GM19351 (cell line): Measurements from ENCODE around the gene TBC1D22A.

ENCODE experiments used
- ATAC-seq: cut with Tn5 transposase; IDR thresholded peaks from one replicate; pipeline ENCODE4 v1.9.1; 2021; ENCODE audit warnings: mild to moderate bottlenecking, moderate library complexity; ENCODE audit not compliant: unreplicated experiment

Gene TBC1D22A

GRCh38 chr22:46736705-46737104 is 25.7 kb upstream of the TBC1D22A start:
- ATAC-seq: no peak

GRCh38 chr22:46737105-46737975 is 25.1 kb upstream of the TBC1D22A start:
- no peak for ATAC-seq

- ATAC-seq: no peak
Measured at GRCh38 chr22:46737976-46738646, 24.3 kb upstream of the TBC1D22A start, which contains the start of gene CERK. Gene CERK, minus strand, starts transcription at chr22:46738252. Its CDS starts 104 bp downstream, at chr22:46738148.

- no peak for ATAC-seq
Measured at GRCh38 chr22:46738647-46739093, 23.8 kb upstream of the TBC1D22A start.

GRCh38 chr22:46739094-46739870 is 23.2 kb upstream of the TBC1D22A start:
- no peak for ATAC-seq

- no peak for ATAC-seq
Measured at GRCh38 chr22:46740910-46741780, 21.3 kb upstream of the TBC1D22A start.

- no peak for ATAC-seq
Measured at GRCh38 chr22:46741974-46742519, 20.4 kb upstream of the TBC1D22A start.

GRCh38 chr22:46742576-46743221 is 19.8 kb upstream of the TBC1D22A start:
- no peak for ATAC-seq

- no peak for ATAC-seq
Measured at GRCh38 chr22:46744581-46744980, 17.9 kb upstream of the TBC1D22A start.

GRCh38 chr22:46746192-46746591 is 16.3 kb upstream of the TBC1D22A start:
- no peak for ATAC-seq

- ATAC-seq: no peak
Measured at GRCh38 chr22:46746620-46747019, 15.8 kb upstream of the TBC1D22A start.

- ATAC-seq: no peak
Measured at GRCh38 chr22:46747646-46748045, 14.8 kb upstream of the TBC1D22A start.

GRCh38 chr22:46748206-46748907 is 14.1 kb upstream of the TBC1D22A start:
- ATAC-seq: no peak

GRCh38 chr22:46748908-46749675 is 13.4 kb upstream of the TBC1D22A start:
- ATAC-seq: no peak

GRCh38 chr22:46749682-46750529 is 12.5 kb upstream of the TBC1D22A start:
- no peak for ATAC-seq

- no peak for ATAC-seq
Measured at GRCh38 chr22:46750530-46750800, 12.0 kb upstream of the TBC1D22A start.

GRCh38 chr22:46750863-46751443 is 11.5 kb upstream of the TBC1D22A start:
- ATAC-seq: no peak
